ENCODE measurements around the gene SGPL1.

DNA sequence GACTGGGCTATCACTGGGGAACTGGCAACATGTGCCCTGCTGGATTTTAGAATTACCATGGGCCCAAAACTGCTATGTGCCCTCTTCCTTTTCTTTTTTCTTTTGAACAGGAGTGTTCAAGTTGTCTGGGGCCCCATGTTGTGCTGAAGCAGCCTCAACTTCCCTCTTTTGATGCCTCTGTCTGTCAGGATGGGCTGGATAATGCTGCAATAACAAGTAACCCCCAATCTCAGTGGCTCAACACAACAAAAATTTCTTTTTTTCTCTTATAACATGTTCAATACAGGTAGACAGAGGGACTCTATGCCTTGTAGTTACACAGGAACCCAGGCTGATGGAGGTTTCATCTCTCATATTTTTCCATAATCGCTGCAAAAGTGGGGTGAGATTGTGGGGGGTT is 80.8 kb downstream of the SGPL1 start:
- no peak for TF ChIP-seq JUNB (IDR thresholded peaks at IDR 0.05; ENCODE audit: unreplicated experiment)
- no peak for TF ChIP-seq EZH2 (IDR thresholded peaks at IDR 0.05; ENCODE audit: low read depth, unreplicated experiment)
- TF ChIP-seq CTCF (conservative IDR thresholded peaks at IDR 0.05; ENCODE audit: low read depth in 2 of 2): no peak
- TF ChIP-seq REST (IDR thresholded peaks at IDR 0.05; ENCODE audit: unreplicated experiment): no peak
- no peak for TF ChIP-seq POLR2AphosphoS5 (IDR thresholded peaks at IDR 0.05; ENCODE audit: low read depth)
- no peak for TF ChIP-seq EZH2phosphoT487 (IDR thresholded peaks at IDR 0.05; ENCODE audit: unreplicated experiment)
- TF ChIP-seq ETS1 (IDR thresholded peaks at IDR 0.05): no peak
- TF ChIP-seq ZNF462 (CRISPR knock-in tag; IDR thresholded peaks at IDR 0.05): no peak
- TF ChIP-seq CREB1 (CRISPR knock-in tag; IDR thresholded peaks at IDR 0.05; ENCODE audit: low read depth): no peak
- TF ChIP-seq ZNF114 (CRISPR knock-in tag; IDR thresholded peaks at IDR 0.05): no peak
- TF ChIP-seq STAT1 (IDR thresholded peaks at IDR 0.05; ENCODE audit: unreplicated experiment): no peak
- no peak for TF ChIP-seq ZNF331 (CRISPR knock-in tag; IDR thresholded peaks at IDR 0.05; ENCODE audit: low read depth)

Measured in GM23338 (cell line).